COLO668 (cell line): ENCODE results near the gene MFAP4.

Experiments
- DNase-seq: peaks from one replicate; lab custom pipeline; 2025; ENCODE audit not compliant: unreplicated experiment; lab: John Stamatoyannopoulos, UW

Gene MFAP4

DNA sequence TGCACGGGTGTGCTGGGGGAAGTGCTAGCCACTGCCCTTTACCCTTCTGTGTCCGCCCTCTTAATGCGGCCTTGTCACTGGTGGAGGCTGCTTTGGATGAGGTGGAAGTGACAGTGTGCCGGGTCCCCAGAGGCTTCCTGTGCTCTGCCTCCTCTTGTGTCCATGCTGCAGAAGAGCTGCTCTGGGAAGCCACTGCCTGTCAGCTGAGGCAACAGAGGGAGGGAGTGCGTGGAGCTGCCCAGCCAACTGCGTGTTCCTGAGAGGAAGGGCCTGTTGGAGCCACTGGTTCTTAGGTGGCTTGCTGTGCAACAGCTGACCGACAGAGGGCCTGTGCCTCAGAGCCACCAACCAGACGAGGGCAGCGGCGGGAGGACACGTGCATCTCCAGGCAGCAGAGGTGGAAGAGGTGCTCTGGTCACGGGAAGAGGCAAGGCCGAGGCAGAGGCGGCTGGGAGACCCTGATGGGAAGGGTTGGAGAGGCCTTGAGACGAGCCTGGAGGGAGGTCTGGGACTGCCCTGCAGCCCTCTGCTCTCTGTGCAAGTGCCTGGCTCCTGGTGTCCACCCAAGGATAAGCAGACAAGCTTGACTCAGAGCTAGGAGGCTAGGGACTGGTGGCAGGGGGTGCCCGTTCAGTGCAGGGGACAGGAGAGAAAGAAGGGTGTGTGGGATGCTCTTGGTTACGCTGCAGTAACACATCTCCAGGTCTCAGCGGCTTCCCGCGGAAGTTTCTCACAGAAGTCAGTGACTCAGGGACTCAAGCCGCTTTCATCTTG, 49.9 kb downstream of the MFAP4 start:
- no peak for DNase-seq

DNA sequence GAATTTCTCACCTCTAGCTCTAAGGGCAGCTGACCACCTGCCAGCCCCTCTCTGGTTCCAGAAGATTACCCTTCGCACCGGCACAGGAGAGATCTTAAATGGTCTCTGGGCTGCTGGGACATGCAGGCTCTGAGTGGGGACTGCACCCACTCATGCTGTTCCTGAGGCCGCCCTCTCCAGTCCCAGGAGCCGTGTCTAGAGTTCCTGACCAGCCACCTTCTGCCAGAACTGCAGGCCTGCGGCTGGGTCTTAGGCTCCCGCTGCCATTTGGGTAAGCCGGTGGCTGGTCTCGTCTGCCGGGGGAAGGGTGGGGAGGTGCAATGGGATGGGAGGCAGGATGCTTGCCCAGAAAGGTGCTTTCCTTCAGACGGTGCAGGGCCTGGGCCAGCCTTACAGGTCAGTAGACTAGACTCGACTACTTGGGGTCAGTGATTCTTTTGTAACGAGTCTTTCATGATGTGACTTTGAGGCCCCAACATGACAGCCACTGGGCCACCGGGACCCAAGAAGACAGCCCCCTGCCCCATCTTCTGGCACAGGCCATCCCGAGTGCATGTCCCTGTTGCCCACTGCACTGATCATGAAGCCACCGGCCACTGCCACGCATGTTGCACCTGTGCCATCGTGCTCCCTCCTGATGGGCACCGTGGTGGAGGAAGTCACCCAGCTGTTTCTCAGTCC, 50.9 kb downstream of the MFAP4 start:
- DNase-seq: no peak

DNA sequence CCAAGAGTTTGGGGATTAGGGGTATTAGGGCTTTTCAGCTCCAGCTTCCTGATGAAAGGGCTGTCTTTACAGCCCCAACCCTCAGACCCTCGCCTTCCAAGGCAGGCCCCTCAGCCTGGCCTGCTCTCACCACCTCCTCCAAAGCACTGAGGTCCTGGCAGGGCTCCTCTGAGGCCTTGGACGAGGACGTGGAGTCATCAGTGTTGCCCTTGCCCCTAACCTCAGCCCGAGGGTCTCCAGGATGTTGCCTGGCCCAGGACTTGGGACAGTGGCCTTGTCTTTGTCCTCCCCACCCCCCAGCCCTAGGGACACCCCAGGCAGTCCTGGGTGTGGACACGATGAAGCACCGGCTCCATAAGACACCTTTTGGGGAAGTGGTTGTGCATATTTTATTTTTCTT, 52.7 kb downstream of the MFAP4 start:
- no peak for DNase-seq

DNA sequence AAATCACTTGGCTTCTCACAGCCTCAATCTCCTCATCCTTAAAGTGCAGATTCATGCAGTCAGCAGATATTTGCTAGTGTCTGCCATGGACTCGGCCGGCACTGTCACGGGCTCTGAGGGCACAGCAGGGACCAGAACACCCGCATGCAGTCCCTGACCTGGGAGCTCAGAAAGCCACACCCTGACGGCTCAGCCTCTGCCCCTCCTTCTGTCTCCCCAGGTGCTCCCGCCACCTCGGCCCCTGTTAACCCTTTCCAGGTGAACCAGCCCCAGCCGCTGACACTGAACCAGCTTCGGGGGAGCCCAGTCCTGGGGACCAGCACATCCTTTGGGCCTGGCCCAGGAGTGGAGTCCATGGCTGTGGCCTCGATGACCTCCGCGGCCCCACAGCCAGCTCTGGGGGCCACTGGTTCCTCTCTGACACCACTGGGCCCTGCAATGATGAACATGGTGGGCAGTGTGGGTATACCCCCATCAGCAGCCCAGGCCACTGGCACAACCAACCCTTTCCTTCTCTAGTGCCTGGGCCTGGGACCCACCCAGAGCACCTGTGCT, 53.2 kb downstream of the MFAP4 start:
- no peak for DNase-seq
